Smooth muscle cell (in vitro differentiated cells): ENCODE data around the gene CTSE. TPM values are rescaled to one million over a fixed set of nuclear protein-coding genes. Genes with fewer than 3 reads are reported as not detected.
A peak's percentile ranks its signal among the peaks of the same experiment; 100 is the strongest.

Experiments
- DNase-seq: peaks from one replicate; lab custom pipeline; 2025; ENCODE audit not compliant: unreplicated experiment; lab: John Stamatoyannopoulos, UW
- H2AFZ ChIP-seq: fragments of 200-600 bp; sonication (generic); 2 replicates; pipeline ENCODE4 v1.6.0; 2016; ENCODE audit warnings: antibody characterized with exemption, low read depth, mild to moderate bottlenecking
- H3F3A ChIP-seq: fragments of 200-600 bp; sonication (generic); 2 replicates; pipeline ENCODE4 v1.6.0; 2017; ENCODE audit warnings: antibody characterized with exemption, low read depth
- H3K27ac ChIP-seq: fragments of 200-600 bp; sonication (generic); 2 replicates; pipeline ENCODE4 v1.5.1; 2016; ENCODE audit warnings: low read depth, mild to moderate bottlenecking
- H3K27me3 ChIP-seq: fragments of 200-600 bp; sonication (generic); 2 replicates; pipeline ENCODE4 v1.6.1; 2016; ENCODE audit warnings: low read depth, mild to moderate bottlenecking
- H3K36me3 ChIP-seq: fragments of 200-600 bp; sonication (generic); 2 replicates; pipeline ENCODE4 v1.5.1; 2016; ENCODE audit warnings: low read depth
- H3K4me1 ChIP-seq: fragments of 200-600 bp; sonication (generic); 2 replicates; pipeline ENCODE4 v1.5.1; 2016; ENCODE audit warnings: low read depth
- H3K4me2 ChIP-seq: fragments of 200-600 bp; sonication (generic); 2 replicates; pipeline ENCODE4 v1.6.0; 2016; ENCODE audit warnings: mild to moderate bottlenecking
- H3K4me3 ChIP-seq: fragments of 200-600 bp; sonication (generic); 2 replicates; pipeline ENCODE4 v1.5.1; 2016; ENCODE audit warnings: mild to moderate bottlenecking
- H3K79me2 ChIP-seq: fragments of 200-600 bp; sonication (generic); 2 replicates; pipeline ENCODE4 v1.6.0; 2016; ENCODE audit warnings: low read depth, mild to moderate bottlenecking
- H3K9ac ChIP-seq: fragments of 200-600 bp; sonication (generic); 2 replicates; pipeline ENCODE4 v1.6.0; 2016; ENCODE audit warnings: low read depth
- H3K9me3 ChIP-seq: fragments of 200-600 bp; sonication (generic); replicated peaks from 2 replicates; pipeline ENCODE4 v1.5.1; 2016; ENCODE audit warnings: low read depth
- H4K20me1 ChIP-seq: fragments of 200-600 bp; sonication (generic); 2 replicates; pipeline ENCODE4 v1.6.0; 2016; ENCODE audit warnings: low read depth
- WGBS: methylation state at CpG from one replicate; pipeline ENCODE4 v1.1.7; 2016; ENCODE audit warnings: low lambda C conversion rate; 5-methylcytosine and 5-hydroxymethylcytosine counted together
- polyA plus RNA-seq: library from polyadenylated mRNA; unstranded; fragments of >200 nt; fragmentation: Nextera tagmentation; extraction: Ambion mirVana; gene quantifications from 2 replicates; pipeline ENCODE4 v1.2.1, GENCODE V29; 2016
- total RNA-seq: library from RNA; depleted of rRNA; stranded (reverse); fragments of >200 nt; gene quantifications from 2 replicates; pipeline ENCODE4 v1.2.3, GENCODE V29; 2014
- TF ChIP-seq, protein P1 (sequence below): fragments of 200-600 bp; sonication (generic); IDR thresholded peaks from 2 replicates; pipeline ENCODE4 v1.5.1; 2017; ENCODE audit warnings: borderline replicate concordance, mild to moderate bottlenecking, antibody characterized with exemption; ENCODE audit not compliant: insufficient read depth, poor library complexity, severe bottlenecking

Gene CTSE
- total and polyA plus RNA-seq, 2 experiments from 2014 or later: not detected

DNA sequence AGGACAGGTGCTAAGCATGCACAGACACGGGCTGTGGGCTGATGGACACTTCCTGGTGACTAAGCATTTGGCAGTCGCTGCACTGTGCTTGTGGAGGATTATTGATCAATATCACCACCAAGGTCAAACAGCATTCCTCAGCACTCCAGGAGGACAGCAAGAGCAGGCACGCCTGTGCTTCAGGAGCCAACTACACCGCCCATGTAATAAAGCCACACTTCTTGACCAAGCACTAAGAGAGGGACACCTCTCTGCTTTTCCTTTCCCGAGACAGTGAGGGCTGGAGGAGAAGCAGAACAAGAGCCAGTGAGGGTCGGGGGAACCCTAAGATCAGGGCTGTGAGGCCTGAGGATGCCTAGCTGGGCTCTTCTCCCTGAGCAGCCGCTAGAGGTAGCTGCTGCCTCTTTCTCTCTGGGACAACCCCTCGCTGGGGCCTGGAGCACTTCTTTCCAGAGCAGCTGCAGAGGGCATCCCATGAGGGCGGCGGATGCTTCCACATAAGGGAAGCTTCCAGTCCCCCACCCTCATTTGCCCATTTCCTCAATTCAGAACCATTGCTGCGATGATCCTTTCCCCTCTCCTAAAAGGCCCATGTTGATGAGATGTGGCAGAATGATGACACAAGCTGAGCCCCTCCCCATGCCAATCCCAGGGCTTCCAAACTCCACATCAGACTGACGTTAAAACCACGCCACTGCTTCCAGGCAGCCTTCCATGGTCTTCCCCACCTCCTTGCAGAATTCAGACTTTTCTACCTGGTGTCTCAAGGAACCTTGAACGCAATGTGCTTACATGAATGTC lies 39.6 kb downstream of the CTSE start:
- no peak for DNase-seq
- H3K4me1 ChIP-seq: no peaks in the 10 kb centered on the region
- H4K20me1 ChIP-seq: peaks cover 4% of the 10 kb centered on the region
- H3K4me3 ChIP-seq: no peak overlapping the region
- no peak overlapping the region for H3K27ac ChIP-seq
- H3K9ac ChIP-seq: no peak overlapping the region
- H3K4me2 ChIP-seq: no peak overlapping the region
- WGBS: 46% methylated on average over 14 of the region's 14 CpGs
- no peaks in the 10 kb centered on the region for H3K27me3 ChIP-seq
- TF ChIP-seq, protein P1, sequence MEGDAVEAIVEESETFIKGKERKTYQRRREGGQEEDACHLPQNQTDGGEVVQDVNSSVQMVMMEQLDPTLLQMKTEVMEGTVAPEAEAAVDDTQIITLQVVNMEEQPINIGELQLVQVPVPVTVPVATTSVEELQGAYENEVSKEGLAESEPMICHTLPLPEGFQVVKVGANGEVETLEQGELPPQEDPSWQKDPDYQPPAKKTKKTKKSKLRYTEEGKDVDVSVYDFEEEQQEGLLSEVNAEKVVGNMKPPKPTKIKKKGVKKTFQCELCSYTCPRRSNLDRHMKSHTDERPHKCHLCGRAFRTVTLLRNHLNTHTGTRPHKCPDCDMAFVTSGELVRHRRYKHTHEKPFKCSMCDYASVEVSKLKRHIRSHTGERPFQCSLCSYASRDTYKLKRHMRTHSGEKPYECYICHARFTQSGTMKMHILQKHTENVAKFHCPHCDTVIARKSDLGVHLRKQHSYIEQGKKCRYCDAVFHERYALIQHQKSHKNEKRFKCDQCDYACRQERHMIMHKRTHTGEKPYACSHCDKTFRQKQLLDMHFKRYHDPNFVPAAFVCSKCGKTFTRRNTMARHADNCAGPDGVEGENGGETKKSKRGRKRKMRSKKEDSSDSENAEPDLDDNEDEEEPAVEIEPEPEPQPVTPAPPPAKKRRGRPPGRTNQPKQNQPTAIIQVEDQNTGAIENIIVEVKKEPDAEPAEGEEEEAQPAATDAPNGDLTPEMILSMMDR: peak; percentile 66
- no peaks in the 10 kb centered on the region for H3K79me2 ChIP-seq
- no peak overlapping the region for H2AFZ ChIP-seq
- no peaks in the 10 kb centered on the region for H3K36me3 ChIP-seq
- H3K9me3 ChIP-seq: no peaks in the 10 kb centered on the region
- H3F3A ChIP-seq: no peaks in the 10 kb centered on the region

DNA sequence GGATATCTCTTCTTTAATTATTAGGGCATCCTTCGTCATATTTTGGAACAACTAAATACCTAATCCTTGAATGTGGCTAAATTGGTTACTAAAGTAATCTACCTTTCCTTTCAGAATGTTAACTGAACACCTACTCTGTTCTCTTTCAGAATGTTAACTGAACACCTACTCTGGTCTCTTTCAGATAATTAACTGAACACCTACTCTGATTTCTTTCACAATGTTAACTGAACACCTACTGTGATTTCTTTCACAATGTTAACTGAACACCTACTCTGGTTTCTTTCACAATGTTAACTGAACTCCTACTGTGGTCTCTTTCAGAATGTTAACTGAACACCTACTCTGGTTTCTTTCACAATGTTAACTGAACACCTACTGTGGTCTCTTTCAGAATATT lies 42.4 kb downstream of the CTSE start:
- H3K4me3 ChIP-seq: no peak overlapping the region
- H4K20me1 ChIP-seq: peaks cover 4% of the 10 kb centered on the region
- H3K27me3 ChIP-seq: no peaks in the 10 kb centered on the region
- peaks cover 7% of the 10 kb centered on the region for H3K4me1 ChIP-seq
- H3K79me2 ChIP-seq: no peaks in the 10 kb centered on the region
- H3K9me3 ChIP-seq: no peaks in the 10 kb centered on the region
- TF ChIP-seq, protein P1: no peak
- 93% methylated on average over 1 of the region's 1 CpG for WGBS
- no peaks in the 10 kb centered on the region for H3K36me3 ChIP-seq
- H3K9ac ChIP-seq: no peak overlapping the region
- no peak for DNase-seq
- no peaks in the 10 kb centered on the region for H3F3A ChIP-seq
- H3K27ac ChIP-seq: no peak overlapping the region
- H2AFZ ChIP-seq: no peak overlapping the region
- H3K4me2 ChIP-seq: no peak overlapping the region

GRCh38 chr1:205980237-205980870 lies 43.3 kb downstream of the CTSE start:
- TF ChIP-seq, protein P1: no peak
- DNase-seq: no peak
- 73% methylated on average over 3 of the region's 3 CpGs for WGBS

More at GRCh38 chr1:205980237-205980870, 43.3 kb downstream of the CTSE start:
- H3K4me2 ChIP-seq: no peak overlapping the region
- H3K36me3 ChIP-seq: no peaks in the 10 kb centered on the region
- no peak overlapping the region for H3K9ac ChIP-seq
- no peaks in the 10 kb centered on the region for H3K79me2 ChIP-seq
- peaks cover 7% of the 10 kb centered on the region for H3K4me1 ChIP-seq
- H2AFZ ChIP-seq: no peak overlapping the region
- H3K27ac ChIP-seq: no peak overlapping the region
- H3F3A ChIP-seq: no peaks in the 10 kb centered on the region
- peaks cover 4% of the 10 kb centered on the region for H4K20me1 ChIP-seq
- no peak overlapping the region for H3K4me3 ChIP-seq
- H3K27me3 ChIP-seq: no peaks in the 10 kb centered on the region
- H3K9me3 ChIP-seq: no peaks in the 10 kb centered on the region
